ENCODE measurements around the gene SAP30BP.

Gene SAP30BP

GRCh38 chr17:75755990-75756389 lies 88.9 kb downstream of the SAP30BP start:
- Histone ChIP-seq H3K4me3 (ENCODE audit: insufficient read depth in 1 of 2, low read depth in 1 of 2, low read length in 2 of 2) (no peak overlapping the region), H3K27me3 (ENCODE audit: control insufficient read depth in 1 of 2, insufficient read depth in 1 of 2, low read length in 2 of 2) (peaks cover 0 to 10% of the 10 kb centered on the region in 2 experiments), H3K9ac (ENCODE audit: low read length) (no peak overlapping the region), H2AFZ (ENCODE audit: low read depth, low read length) (no peak overlapping the region), H3K27ac (ENCODE audit: low read length, poor library complexity, severe bottlenecking) (no peak overlapping the region), H2BK120ac (ENCODE audit: low read depth, low read length) (no peak overlapping the region), H2AK5ac (ENCODE audit: low read length, severe bottlenecking) (no peak overlapping the region), H2BK15ac (ENCODE audit: low read depth, poor library complexity, severe bottlenecking) (peak overlapping the region; percentile 82), H3K9me3 (ENCODE audit: control insufficient read depth, low read length) (no peaks in the 10 kb centered on the region), H2BK5ac (ENCODE audit: low read depth, low read length, poor library complexity, severe bottlenecking) (no peak overlapping the region), H3K79me1 (replicated peaks; ENCODE audit: low read length, poor library complexity, severe bottlenecking) (peaks cover 4% of the 10 kb centered on the region), H4K8ac (ENCODE audit: low read length) (no peak overlapping the region), H3K36me3 (ENCODE audit: control insufficient read depth in 1 of 2, insufficient read depth in 2 of 2, low read depth in 1 of 2, low read length in 2 of 2) (peaks cover 5 to 85% of the 10 kb centered on the region in 2 experiments), H3K4me1 (ENCODE audit: control insufficient read depth, insufficient read depth, low read depth, low read length) (peaks cover 29% of the 10 kb centered on the region), H3K4me2 (ENCODE audit: low read length, poor library complexity, severe bottlenecking) (no peak overlapping the region), H3K14ac (ENCODE audit: low read length in 2 of 2) (no peak overlapping the region), H3K23ac (ENCODE audit: low read length in 2 of 2) (no peak overlapping the region), H4K91ac (ENCODE audit: low read length) (no peak overlapping the region), H3K4ac (ENCODE audit: low read depth in 1 of 2, low read length in 2 of 2) (no peak overlapping the region), H3K18ac (ENCODE audit: low read depth in 1 of 2, low read length in 2 of 2) (peak overlapping the region in 1 of 2 experiments; percentile 9), H2BK12ac (ENCODE audit: low read length in 2 of 2) (no peak overlapping the region)
- no peak for DNase-seq
- WGBS = 94% methylated on average over 2 of the region's 2 CpGs

- Histone ChIP-seq H3K14ac (ENCODE audit: low read length in 2 of 2) (no peak overlapping the region), H3K4me1 (ENCODE audit: control insufficient read depth, insufficient read depth, low read depth, low read length) (peaks cover 29% of the 10 kb centered on the region), H4K91ac (ENCODE audit: low read length) (no peak overlapping the region), H3K4ac (ENCODE audit: low read depth in 1 of 2, low read length in 2 of 2) (no peak overlapping the region), H3K9ac (ENCODE audit: low read length) (no peak overlapping the region), H3K36me3 (ENCODE audit: control insufficient read depth in 1 of 2, insufficient read depth in 2 of 2, low read depth in 1 of 2, low read length in 2 of 2) (peaks cover 5 to 80% of the 10 kb centered on the region in 2 experiments), H3K9me3 (ENCODE audit: control insufficient read depth, low read length) (no peaks in the 10 kb centered on the region), H3K18ac (ENCODE audit: low read depth in 1 of 2, low read length in 2 of 2) (peak overlapping the region in 1 of 2 experiments; percentile 9), H3K4me3 (ENCODE audit: insufficient read depth in 1 of 2, low read depth in 1 of 2, low read length in 2 of 2) (no peak overlapping the region), H2BK15ac (ENCODE audit: low read depth, poor library complexity, severe bottlenecking) (no peak overlapping the region), H3K4me2 (ENCODE audit: low read length, poor library complexity, severe bottlenecking) (no peak overlapping the region), H3K79me1 (replicated peaks; ENCODE audit: low read length, poor library complexity, severe bottlenecking) (peaks cover 4% of the 10 kb centered on the region), H2BK12ac (ENCODE audit: low read length in 2 of 2) (no peak overlapping the region), H3K27me3 (ENCODE audit: control insufficient read depth in 1 of 2, insufficient read depth in 1 of 2, low read length in 2 of 2) (peaks cover 0 to 10% of the 10 kb centered on the region in 2 experiments), H4K8ac (ENCODE audit: low read length) (no peak overlapping the region), H2AFZ (ENCODE audit: low read depth, low read length) (no peak overlapping the region), H2BK5ac (ENCODE audit: low read depth, low read length, poor library complexity, severe bottlenecking) (no peak overlapping the region), H2BK120ac (ENCODE audit: low read depth, low read length) (no peak overlapping the region), H3K23ac (ENCODE audit: low read length in 2 of 2) (no peak overlapping the region), H2AK5ac (ENCODE audit: low read length, severe bottlenecking) (no peak overlapping the region), H3K27ac (ENCODE audit: low read length, poor library complexity, severe bottlenecking) (no peak overlapping the region)
- no peak for DNase-seq
- WGBS = 94% methylated on average over 28 of the region's 29 CpGs
These were observed 89.4 kb downstream of the SAP30BP start for GRCh38 chr17:75756451-75757085.

GRCh38 chr17:75757086-75757681 lies 90.0 kb downstream of the SAP30BP start:
- Histone ChIP-seq H3K36me3 (ENCODE audit: control insufficient read depth in 1 of 2, insufficient read depth in 2 of 2, low read depth in 1 of 2, low read length in 2 of 2) (peaks cover 6 to 74% of the 10 kb centered on the region in 2 experiments), H3K9me3 (ENCODE audit: control insufficient read depth, low read length) (no peaks in the 10 kb centered on the region), H3K4me1 (ENCODE audit: control insufficient read depth, insufficient read depth, low read depth, low read length) (peaks cover 27% of the 10 kb centered on the region), H3K9ac (ENCODE audit: low read length) (no peak overlapping the region), H3K23ac (ENCODE audit: low read length in 2 of 2) (no peak overlapping the region), H3K4ac (ENCODE audit: low read depth in 1 of 2, low read length in 2 of 2) (no peak overlapping the region), H2BK5ac (ENCODE audit: low read depth, low read length, poor library complexity, severe bottlenecking) (no peak overlapping the region), H2BK12ac (ENCODE audit: low read length in 2 of 2) (no peak overlapping the region), H3K4me2 (ENCODE audit: low read length, poor library complexity, severe bottlenecking) (no peak overlapping the region), H3K27me3 (ENCODE audit: control insufficient read depth in 1 of 2, insufficient read depth in 1 of 2, low read length in 2 of 2) (peaks cover 0 to 10% of the 10 kb centered on the region in 2 experiments), H2BK120ac (ENCODE audit: low read depth, low read length) (no peak overlapping the region), H3K14ac (ENCODE audit: low read length in 2 of 2) (no peak overlapping the region), H4K8ac (ENCODE audit: low read length) (no peak overlapping the region), H3K27ac (ENCODE audit: low read length, poor library complexity, severe bottlenecking) (no peak overlapping the region), H4K91ac (ENCODE audit: low read length) (no peak overlapping the region), H2BK15ac (ENCODE audit: low read depth, poor library complexity, severe bottlenecking) (no peak overlapping the region), H3K18ac (ENCODE audit: low read depth in 1 of 2, low read length in 2 of 2) (no peak overlapping the region), H2AFZ (ENCODE audit: low read depth, low read length) (no peak overlapping the region), H3K4me3 (ENCODE audit: insufficient read depth in 1 of 2, low read depth in 1 of 2, low read length in 2 of 2) (no peak overlapping the region), H3K79me1 (replicated peaks; ENCODE audit: low read length, poor library complexity, severe bottlenecking) (peaks cover 4% of the 10 kb centered on the region), H2AK5ac (ENCODE audit: low read length, severe bottlenecking) (no peak overlapping the region)
- 94% methylated on average over 20 of the region's 21 CpGs for WGBS
- DNase-seq = no peak

Measured in mesenchymal stem cell (in vitro differentiated cells and primary cell).